IPS-15b (cell line): ENCODE results near the gene GLI1.

ENCODE experiments used
- H3K27me3 ChIP-seq: one replicate; pipeline ENCODE4 v1.6.1; 2013; ENCODE audit warnings: low read length; ENCODE audit not compliant: control insufficient read depth, insufficient read depth
- H3K36me3 ChIP-seq: one replicate; pipeline ENCODE4 v1.6.1; 2013; ENCODE audit warnings: low read length; ENCODE audit not compliant: control insufficient read depth, insufficient read depth
- H3K4me1 ChIP-seq: one replicate; pipeline ENCODE4 v1.6.1; 2013; ENCODE audit warnings: mild to moderate bottlenecking, low read length; ENCODE audit not compliant: control insufficient read depth, insufficient read depth
- H3K4me3 ChIP-seq: one replicate; pipeline ENCODE4 v1.5.1; 2013; ENCODE audit warnings: low read depth, low read length
- H3K9ac ChIP-seq: one replicate; pipeline ENCODE4 v1.6.1; 2013; ENCODE audit warnings: low read depth, mild to moderate bottlenecking, low read length
- H3K9me3 ChIP-seq: one replicate; pipeline ENCODE4 v1.6.1; 2013; ENCODE audit warnings: mild to moderate bottlenecking, low read length; ENCODE audit not compliant: control insufficient read depth, insufficient read depth

GLI1 gene

GRCh38 chr12:57473886-57474285, 14.3 kb downstream of the GLI1 start:
- Histone ChIP-seq H3K36me3 (peaks cover 12% of the 10 kb centered on the region), H3K9ac (no peak overlapping the region), H3K9me3 (no peaks in the 10 kb centered on the region), H3K4me1 (peaks cover 6% of the 10 kb centered on the region), H3K27me3 (peaks cover 59% of the 10 kb centered on the region), H3K4me3 (no peak overlapping the region)

- Histone ChIP-seq H3K27me3 (peaks cover 62% of the 10 kb centered on the region), H3K9me3 (no peaks in the 10 kb centered on the region), H3K36me3 (peaks cover 7% of the 10 kb centered on the region), H3K4me1 (peaks cover 6% of the 10 kb centered on the region), H3K9ac (no peak overlapping the region), H3K4me3 (no peak overlapping the region)
These were observed 14.8 kb downstream of the GLI1 start for GRCh38 chr12:57474430-57474829.

- H3K27me3 ChIP-seq, result peaks cover 63% of the 10 kb centered on the region
- H3K4me3 ChIP-seq, result peak overlapping the region; percentile 45
- H3K9ac ChIP-seq, result no peak overlapping the region
- no peaks in the 10 kb centered on the region for H3K9me3 ChIP-seq
- peaks cover 6% of the 10 kb centered on the region for H3K4me1 ChIP-seq
- peaks cover 5% of the 10 kb centered on the region for H3K36me3 ChIP-seq
These were observed 15.3 kb downstream of the GLI1 start for GRCh38 chr12:57474862-57475261.

GRCh38 chr12:57475271-57476161, 15.9 kb downstream of the GLI1 start:
- peak overlapping the region; percentile 45 for H3K4me3 ChIP-seq
- H3K9me3 ChIP-seq, result no peaks in the 10 kb centered on the region
- H3K36me3 ChIP-seq, result peaks cover 1% of the 10 kb centered on the region
- peaks cover 64% of the 10 kb centered on the region for H3K27me3 ChIP-seq
- peaks cover 6% of the 10 kb centered on the region for H3K4me1 ChIP-seq
- no peak overlapping the region for H3K9ac ChIP-seq

- no peaks in the 10 kb centered on the region for H3K9me3 ChIP-seq
- no peaks in the 10 kb centered on the region for H3K36me3 ChIP-seq
- peak overlapping the region; percentile 45 for H3K4me3 ChIP-seq
- H3K4me1 ChIP-seq, result peaks cover 6% of the 10 kb centered on the region
- H3K27me3 ChIP-seq, result peaks cover 65% of the 10 kb centered on the region
- H3K9ac ChIP-seq, result no peak overlapping the region
These were observed 16.8 kb downstream of the GLI1 start for GRCh38 chr12:57476162-57476992.

- no peak overlapping the region for H3K9ac ChIP-seq
- peaks cover 6% of the 10 kb centered on the region for H3K4me1 ChIP-seq
- H3K4me3 ChIP-seq, result no peak overlapping the region
These were observed 17.6 kb downstream of the GLI1 start for GRCh38 chr12:57476993-57477709.

GRCh38 chr12:57477710-57478681, 18.4 kb downstream of the GLI1 start:
- no peaks in the 10 kb centered on the region for H3K36me3 ChIP-seq
- peaks cover 52% of the 10 kb centered on the region for H3K27me3 ChIP-seq
- peaks cover 6% of the 10 kb centered on the region for H3K4me1 ChIP-seq
- no peak overlapping the region for H3K9ac ChIP-seq
- no peak overlapping the region for H3K4me3 ChIP-seq
- no peaks in the 10 kb centered on the region for H3K9me3 ChIP-seq

More at GRCh38 chr12:57476993-57477709, 17.6 kb downstream of the GLI1 start:
- H3K9me3 ChIP-seq, result no peaks in the 10 kb centered on the region
- H3K36me3 ChIP-seq, result no peaks in the 10 kb centered on the region
- peaks cover 60% of the 10 kb centered on the region for H3K27me3 ChIP-seq

- Histone ChIP-seq H3K4me1 (peaks cover 11% of the 10 kb centered on the region), H3K27me3 (peaks cover 44% of the 10 kb centered on the region)
These were observed 19.4 kb downstream of the GLI1 start for GRCh38 chr12:57479043-57479375.

GRCh38 chr12:57479376-57480115, 20.0 kb downstream of the GLI1 start, which contains the start of gene ARHGAP9:
Gene ARHGAP9 (minus strand): TSS chr12:57479866. CDS start chr12:57479406, 460 bp downstream.
- no peak within 1 kb of the TSS for H3K4me3 ChIP-seq
- no peaks in the 10 kb centered on the region for H3K9me3 ChIP-seq
- H3K9ac ChIP-seq, result no peak within 1 kb of the TSS
- H3K4me1 ChIP-seq, result peaks cover 11% of the 10 kb centered on the region
- no peaks in the 10 kb centered on the region for H3K36me3 ChIP-seq
- peaks cover 39% of the 10 kb centered on the region for H3K27me3 ChIP-seq

More at GRCh38 chr12:57479043-57479375, 19.4 kb downstream of the GLI1 start:
- H3K9me3 ChIP-seq, result no peaks in the 10 kb centered on the region
- no peaks in the 10 kb centered on the region for H3K36me3 ChIP-seq
- no peak overlapping the region for H3K4me3 ChIP-seq
- no peak overlapping the region for H3K9ac ChIP-seq

GRCh38 chr12:57481671-57482070, 22.1 kb downstream of the GLI1 start:
- Histone ChIP-seq H3K36me3 (no peaks in the 10 kb centered on the region), H3K9ac (no peak overlapping the region), H3K27me3 (peaks cover 18% of the 10 kb centered on the region), H3K4me3 (no peak overlapping the region), H3K4me1 (peaks cover 8% of the 10 kb centered on the region), H3K9me3 (no peaks in the 10 kb centered on the region)
